ENCODE results near the gene DNPH1.

The DNPH1 gene

GRCh38 chr6:43263314-43264178 lies 34.3 kb upstream of the DNPH1 start:
- peak; percentile 76 for DNase-seq (ENCODE audit: low spot score)

- no peak for DNase-seq (ENCODE audit: low spot score)
Measured at GRCh38 chr6:43262780-43263313, 33.6 kb upstream of the DNPH1 start.

GRCh38 chr6:43262000-43262779 lies 32.9 kb upstream of the DNPH1 start:
- no peak for DNase-seq (ENCODE audit: low spot score)

- no peak for DNase-seq (ENCODE audit: low spot score)
Measured at GRCh38 chr6:43261198-43261597, 31.9 kb upstream of the DNPH1 start.

- DNase-seq (ENCODE audit: low spot score), result no peak
Measured at GRCh38 chr6:43260791-43261190, 31.5 kb upstream of the DNPH1 start.

- no peak for DNase-seq (ENCODE audit: low spot score)
Measured at GRCh38 chr6:43258807-43259686, 29.8 kb upstream of the DNPH1 start.

- DNase-seq (ENCODE audit: low spot score), result no peak
Measured at GRCh38 chr6:43258180-43258579, 28.9 kb upstream of the DNPH1 start.

- no peak for DNase-seq (ENCODE audit: low spot score)
Measured at GRCh38 chr6:43257367-43258145, 28.3 kb upstream of the DNPH1 start.

- no peak for DNase-seq (ENCODE audit: low spot score)
Measured at GRCh38 chr6:43256670-43257366, 27.5 kb upstream of the DNPH1 start.

GRCh38 chr6:43255408-43256054 lies 26.2 kb upstream of the DNPH1 start:
- DNase-seq (ENCODE audit: low spot score), result no peak

- DNase-seq (ENCODE audit: low spot score), result no peak
Measured at GRCh38 chr6:43254846-43255245, 25.6 kb upstream of the DNPH1 start.

- no peak for DNase-seq (ENCODE audit: low spot score)
Measured at GRCh38 chr6:43254138-43254817, 25.0 kb upstream of the DNPH1 start.

- DNase-seq (ENCODE audit: low spot score), result no peak
Measured at GRCh38 chr6:43253401-43253800, 24.1 kb upstream of the DNPH1 start.

GRCh38 chr6:43250992-43251373 lies 21.7 kb upstream of the DNPH1 start:
- DNase-seq (ENCODE audit: low spot score), result no peak

- no peak for DNase-seq (ENCODE audit: low spot score)
Measured at GRCh38 chr6:43248791-43249190, 19.5 kb upstream of the DNPH1 start.

- DNase-seq (ENCODE audit: low spot score), result no peak
Measured at GRCh38 chr6:43248101-43248500, 18.8 kb upstream of the DNPH1 start.

GRCh38 chr6:43247114-43247999 lies 18.1 kb upstream of the DNPH1 start:
- DNase-seq (ENCODE audit: low spot score), result peak; percentile 83

GRCh38 chr6:43246301-43247113 lies 17.2 kb upstream of the DNPH1 start:
- DNase-seq (ENCODE audit: low spot score), result no peak
